Activated CD4-positive, alpha-beta T cell treated with anti-CD3 and anti-CD28 coated beads, Interleukin-2, amount 50 U/mL, for 4 hours (primary cell): ENCODE measurements around the gene SH2D1B.

Source experiments
- DNase-seq, 2 experiments: peaks; one replicate each; pipeline ENCODE4 v3.0.0-alpha.2; 2020

SH2D1B gene

DNA sequence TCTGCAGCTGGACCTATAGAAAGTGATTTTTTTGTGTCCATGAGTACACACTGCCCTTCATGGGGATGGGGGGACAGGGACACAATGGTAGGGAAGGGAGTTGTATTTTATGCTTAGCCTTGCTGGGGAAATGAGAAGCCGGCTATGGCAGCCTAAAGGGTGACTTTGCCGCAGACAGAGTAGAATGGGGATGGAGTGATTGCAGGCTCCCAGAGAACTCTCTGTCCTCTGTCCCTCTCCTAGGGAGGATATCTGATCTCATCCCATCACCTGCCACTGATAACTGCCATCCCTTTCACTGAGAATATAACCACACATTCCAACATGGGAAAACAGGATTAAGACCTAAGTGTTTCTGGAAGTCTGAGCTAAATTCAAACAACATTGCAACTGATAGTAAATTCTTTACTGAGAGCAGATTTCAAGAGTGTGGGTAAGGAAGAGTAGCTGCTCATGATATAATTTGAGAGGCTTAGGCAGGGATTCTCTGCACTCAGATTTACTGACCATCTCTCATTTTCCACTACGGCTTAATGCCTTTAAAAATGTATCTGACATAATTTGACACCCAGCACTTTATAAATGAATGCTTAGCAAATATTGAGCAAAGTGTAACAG, 13.9 kb downstream of the SH2D1B start:
- no peak for DNase-seq

DNA sequence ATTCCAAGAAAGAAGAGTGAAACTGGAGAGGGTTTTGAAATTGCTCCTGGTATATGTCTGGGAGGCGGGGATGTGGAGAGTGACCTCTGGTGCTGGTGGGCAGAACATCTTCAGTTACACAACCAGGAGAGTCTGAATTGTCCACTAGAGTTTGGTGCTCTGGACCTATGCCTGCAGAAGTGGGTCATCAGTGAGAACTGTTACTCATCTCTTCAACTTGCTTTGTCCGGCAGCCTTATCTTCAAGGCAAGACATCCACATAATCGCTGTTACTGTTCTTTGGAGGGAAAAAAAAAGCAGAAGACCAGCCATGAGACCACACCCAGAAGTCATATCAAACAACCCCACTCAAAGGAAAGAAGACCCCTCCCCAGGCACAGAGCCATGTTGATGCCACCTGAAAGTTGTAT, 14.9 kb downstream of the SH2D1B start:
- DNase-seq: no peak

- no peak for DNase-seq
Measured at GRCh38 chr1:162396201-162396906, 15.6 kb downstream of the SH2D1B start.

GRCh38 chr1:162391790-162392563, 20.0 kb downstream of the SH2D1B start:
- DNase-seq: no peak

- DNase-seq: no peak
Measured at GRCh38 chr1:162390396-162391185, 21.3 kb downstream of the SH2D1B start.

DNA sequence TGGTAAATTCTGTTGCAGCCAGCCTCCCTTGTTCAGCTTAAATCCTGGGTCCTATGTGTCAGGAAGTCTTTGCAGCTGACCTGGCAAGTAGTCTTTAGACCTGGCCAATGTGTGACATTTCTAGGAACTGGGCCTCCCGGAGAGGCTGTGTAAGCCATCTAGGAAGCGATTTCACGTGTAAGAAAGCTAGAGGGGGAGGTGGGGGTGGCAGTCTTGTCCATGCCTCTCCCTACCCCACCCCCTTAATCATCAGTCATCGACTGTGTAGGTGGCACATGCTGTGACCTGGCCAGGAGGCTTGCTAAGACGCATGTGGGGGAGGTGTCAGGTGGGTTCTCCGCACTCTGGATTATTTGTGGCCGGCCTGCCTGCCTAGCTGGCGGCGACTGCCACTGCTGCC, 22.0 kb downstream of the SH2D1B start:
- DNase-seq: no peak

- no peak for DNase-seq
Measured at GRCh38 chr1:162389021-162389818, 22.7 kb downstream of the SH2D1B start.

- no peak for DNase-seq
Measured at GRCh38 chr1:162388615-162389014, 23.3 kb downstream of the SH2D1B start.

DNA sequence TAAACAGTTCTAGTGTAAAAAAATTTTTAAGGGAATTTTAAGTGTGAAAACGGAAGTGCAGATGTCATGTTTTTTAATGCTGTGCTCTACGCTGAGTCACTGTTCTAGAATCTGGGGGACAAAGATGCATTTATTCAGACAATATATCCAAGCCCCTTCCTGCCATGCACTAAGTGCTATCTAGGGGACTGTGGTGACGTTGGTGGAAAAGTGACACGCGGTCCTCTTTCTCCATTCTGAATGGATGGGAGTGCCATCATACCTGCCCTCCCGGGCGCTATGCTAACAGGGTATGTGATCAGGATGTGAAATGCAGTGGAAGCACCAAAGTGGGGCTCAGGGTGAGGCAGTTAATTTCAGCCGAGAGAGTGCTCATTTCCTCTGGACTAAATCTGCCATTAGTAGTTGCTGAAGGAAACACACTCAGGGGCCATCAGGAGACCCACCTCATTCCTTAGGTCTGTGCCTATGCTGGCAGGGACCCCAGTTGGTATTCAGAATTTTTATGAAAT, 23.8 kb downstream of the SH2D1B start:
- no peak for DNase-seq

DNA sequence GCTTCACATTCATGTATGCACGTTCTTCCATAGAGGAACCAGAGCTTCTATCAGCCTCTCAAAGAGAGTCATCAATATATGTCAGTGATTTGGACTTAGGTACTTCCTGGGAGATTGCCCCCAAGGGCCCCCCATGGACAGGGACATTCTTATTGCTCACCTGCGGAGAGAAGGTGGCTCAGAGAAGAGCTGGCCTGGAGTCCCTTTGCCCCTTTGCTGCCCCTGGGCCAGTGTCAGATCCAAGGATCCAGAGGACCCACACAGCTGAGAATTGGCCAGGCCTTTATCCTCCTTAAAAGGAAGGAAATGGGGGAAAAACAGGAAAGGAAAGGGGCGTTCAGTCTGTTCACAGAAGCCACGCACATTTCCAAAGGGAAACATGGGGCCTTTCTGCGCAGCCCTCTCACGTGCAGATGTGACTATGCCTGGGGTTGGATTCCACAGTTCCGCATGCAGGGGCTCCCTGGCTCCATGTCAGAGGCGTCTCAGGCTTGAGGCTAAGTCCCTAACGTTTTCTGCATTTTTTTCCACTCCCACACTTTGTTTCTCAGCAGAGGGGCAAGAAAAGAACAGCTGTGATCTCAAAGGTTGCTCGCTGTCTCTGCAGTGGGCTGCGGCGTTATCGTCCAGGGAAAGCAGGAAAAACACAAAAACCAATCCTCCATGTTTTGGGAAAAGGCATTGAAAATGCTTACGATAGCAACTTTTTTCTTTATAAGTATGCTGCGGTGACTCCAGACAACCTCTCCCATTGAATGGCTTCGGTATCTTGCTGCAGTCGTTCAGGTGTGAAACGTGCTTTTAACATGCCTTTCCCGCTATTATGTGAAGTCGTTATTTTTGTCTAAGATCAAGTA, 24.5 kb downstream of the SH2D1B start:
- DNase-seq: no peak

GRCh38 chr1:162386292-162387225, 25.4 kb downstream of the SH2D1B start:
- DNase-seq: no peak

DNA sequence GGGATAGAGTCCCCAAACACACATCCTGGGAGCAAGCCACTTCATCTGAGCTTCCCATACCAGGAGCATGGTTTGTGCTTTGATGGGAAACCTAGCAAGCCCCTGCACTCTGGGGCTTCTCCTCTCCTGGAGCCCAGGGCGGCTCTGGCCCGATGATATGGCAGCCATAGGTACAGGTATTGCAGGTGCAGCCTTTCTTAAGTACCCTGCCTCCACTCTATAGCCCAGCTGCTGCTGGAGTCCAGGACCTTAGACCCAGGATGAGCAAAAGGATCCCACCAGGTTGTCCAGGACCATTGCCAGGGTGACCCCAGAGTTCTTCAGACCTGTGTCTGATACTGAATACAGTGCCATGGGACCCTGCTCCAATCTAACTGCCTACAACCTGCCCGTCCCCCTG, 26.2 kb downstream of the SH2D1B start:
- no peak for DNase-seq

DNA sequence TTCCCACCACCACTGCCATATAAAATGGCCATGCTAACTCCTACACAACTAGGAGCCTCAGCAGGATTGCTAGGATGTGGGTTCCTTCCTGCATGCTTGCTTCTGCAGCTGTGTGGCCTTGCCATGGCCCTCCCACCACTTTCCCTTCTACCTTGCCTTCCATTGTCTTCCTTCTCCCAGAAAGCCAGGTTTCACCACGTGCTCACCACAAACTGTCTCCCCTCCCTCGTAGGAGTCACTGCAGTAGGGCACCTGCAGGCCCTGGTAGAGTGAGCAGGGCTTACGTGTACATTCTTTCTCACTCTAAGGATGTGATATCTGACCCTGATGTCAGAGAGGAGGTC, 26.7 kb downstream of the SH2D1B start:
- DNase-seq: no peak

DNA sequence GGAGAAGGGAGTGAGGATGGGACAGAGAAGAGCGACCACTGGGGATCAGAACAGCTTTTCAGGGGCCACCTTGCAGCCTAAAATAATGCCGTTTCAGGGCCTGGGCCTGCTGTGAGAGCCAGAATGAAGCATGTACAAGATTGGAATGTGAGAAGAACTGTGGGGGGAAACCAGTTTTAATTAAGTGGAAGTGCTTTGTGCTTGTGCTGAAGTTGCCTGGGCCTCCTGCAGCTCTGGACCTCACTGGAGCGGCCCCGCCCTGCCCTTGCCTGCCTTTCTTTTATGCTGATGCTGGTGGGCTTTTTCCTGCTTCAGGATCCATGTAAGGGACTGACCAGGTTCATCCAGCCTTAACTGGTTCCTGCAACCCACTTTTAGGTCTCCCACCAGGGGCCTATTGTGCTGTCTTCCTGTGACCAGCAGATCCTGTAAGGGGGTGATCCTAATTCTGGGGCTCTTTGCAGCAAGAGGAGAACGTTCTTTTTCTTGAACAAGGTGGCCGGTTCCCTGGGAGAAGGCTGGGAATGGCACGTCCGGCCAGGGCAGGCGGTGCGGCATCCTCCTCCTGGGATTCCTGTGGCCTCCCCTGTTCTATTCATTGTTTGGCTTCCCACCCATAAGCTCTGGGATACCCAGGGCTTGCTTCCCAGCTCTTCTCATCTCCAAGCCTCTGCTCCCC, 27.2 kb downstream of the SH2D1B start:
- no peak for DNase-seq

DNA sequence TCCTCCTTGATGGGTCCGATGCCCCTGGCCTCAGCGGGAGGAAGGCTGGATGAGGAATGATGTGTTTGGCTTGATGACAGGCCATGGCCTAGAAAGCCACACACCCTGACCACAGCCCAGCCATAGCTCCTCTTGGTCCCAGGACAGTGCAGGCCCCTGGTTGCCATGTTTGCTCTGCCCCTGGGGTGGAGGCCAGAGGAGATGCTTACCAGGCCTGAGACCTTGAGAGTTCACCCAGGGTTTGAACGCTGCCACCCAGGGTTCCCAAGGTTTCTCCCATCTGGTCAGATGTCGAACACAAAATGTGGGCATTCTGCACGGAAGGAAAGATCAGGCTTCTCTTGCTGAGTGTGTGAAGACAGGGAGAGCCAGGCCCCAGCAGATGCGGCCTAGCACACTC, 27.8 kb downstream of the SH2D1B start:
- no peak for DNase-seq

GRCh38 chr1:162383516-162383915, 28.4 kb downstream of the SH2D1B start:
- no peak for DNase-seq

DNA sequence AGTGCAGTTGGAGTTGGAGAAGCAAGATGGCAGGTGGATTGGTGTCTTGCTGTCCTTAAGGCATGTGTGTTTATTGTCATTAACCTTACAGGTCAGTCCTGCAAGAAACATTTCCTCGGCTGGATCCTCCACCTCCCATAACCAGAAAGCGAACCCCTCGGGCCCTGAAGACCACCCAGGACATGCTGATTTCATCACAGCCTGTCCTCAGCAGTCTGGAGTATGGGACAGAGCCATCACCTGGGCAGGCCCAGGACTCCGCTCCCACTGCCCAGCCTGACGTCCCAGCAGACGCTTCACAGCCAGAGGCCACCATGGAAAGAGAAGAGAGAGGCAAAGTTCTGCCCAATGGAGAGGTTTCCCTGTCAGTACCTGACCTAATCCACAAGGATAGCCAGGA, 28.8 kb downstream of the SH2D1B start:
- DNase-seq: no peak

DNA sequence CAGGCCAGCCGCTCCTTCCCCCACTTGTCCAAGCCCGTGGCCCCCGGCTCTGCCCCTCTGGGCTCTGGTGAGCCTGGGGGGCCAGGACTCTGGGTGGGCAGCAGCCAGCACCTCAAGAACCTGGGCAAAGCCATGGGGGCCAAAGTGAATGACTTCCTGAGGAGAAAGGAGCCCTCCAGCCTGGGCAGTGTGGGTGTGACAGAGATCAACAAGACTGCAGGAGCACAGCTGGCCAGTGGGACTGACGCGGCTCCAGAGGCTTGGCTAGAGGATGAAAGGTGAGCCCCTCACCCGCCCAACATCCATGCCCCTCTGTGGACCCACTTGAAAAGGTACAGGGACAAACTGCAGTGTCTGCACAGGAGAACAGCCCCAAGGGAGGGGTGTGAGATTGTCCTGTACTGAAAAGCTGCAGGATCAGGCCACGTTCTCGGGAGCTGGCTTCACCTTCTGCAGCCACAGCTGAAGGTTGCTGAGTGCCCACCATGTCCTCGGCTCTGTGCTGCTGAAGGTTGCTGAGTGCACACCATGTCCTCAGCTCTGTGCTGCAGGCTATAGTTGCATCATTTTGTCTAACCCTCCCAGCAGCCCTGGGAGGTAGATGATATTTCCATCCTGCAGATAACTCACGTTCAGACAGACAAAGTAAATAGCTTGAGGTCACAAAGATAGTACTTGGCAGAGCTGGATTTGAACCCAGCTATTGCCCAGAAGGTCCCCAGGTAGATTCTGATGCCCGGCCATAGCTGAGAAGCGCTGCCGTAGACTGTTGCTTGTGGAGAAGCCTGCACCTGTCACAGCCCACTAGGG, 29.8 kb downstream of the SH2D1B start:
- DNase-seq: no peak

DNA sequence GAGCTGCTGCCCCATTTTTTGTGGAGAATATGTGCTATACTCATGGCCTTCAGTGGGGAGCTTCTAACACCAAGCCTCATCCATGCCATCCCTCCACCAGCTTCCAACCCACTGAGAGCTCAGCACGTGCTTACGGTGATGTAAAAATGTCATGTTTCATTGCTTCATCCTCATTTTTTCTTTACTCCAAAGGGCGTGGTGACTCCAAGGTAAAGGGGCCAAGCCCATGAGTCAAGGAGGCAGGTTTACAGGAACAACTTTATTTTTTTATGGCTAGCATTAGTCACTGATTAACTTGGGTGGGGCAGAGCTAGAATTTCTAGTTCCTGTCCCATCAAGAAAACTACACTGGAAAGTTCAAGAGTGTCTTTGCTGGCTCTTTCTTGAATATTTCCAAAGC, 30.6 kb downstream of the SH2D1B start, which contains the start of gene C1orf226:
C1orf226 (plus strand) TSS at position 346 of the 400 bp plus-strand sequence. CDS start 174 bp downstream, outside the sequence.
- DNase-seq: no peak
